ENCODE results near the gene LINS1.

LINS1 gene, protein sequence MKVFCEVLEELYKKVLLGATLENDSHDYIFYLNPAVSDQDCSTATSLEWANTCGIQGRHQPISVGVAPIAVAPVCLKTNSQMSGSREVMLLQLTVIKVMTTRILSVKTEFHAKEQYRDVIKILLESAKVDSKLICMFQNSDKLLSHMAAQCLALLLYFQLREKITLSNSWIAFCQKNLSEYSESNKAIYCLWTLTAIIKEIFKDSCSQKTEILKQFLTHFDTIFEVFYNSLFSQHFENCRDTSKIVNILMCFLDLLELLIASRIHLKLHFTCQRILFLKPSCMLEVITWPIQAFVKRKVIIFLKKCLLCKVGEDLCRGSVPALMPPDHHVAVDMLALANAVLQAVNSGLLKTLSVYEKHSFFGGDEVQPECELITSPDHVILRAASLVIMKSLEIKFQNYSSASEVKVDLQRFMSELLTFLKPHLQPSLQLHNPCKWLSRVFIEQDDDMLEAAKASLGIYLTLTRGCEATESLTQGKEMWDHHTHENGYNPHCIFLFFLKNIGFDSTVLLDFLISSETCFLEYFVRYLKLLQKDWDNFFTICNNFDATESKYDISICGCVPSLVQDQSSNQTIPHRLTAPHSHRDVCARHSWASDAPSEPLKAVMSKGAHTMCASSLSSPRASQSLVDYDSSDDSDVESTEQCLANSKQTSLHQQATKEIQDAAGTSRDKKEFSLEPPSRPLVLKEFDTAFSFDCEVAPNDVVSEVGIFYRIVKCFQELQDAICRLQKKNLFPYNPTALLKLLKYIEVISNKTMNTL

DNA sequence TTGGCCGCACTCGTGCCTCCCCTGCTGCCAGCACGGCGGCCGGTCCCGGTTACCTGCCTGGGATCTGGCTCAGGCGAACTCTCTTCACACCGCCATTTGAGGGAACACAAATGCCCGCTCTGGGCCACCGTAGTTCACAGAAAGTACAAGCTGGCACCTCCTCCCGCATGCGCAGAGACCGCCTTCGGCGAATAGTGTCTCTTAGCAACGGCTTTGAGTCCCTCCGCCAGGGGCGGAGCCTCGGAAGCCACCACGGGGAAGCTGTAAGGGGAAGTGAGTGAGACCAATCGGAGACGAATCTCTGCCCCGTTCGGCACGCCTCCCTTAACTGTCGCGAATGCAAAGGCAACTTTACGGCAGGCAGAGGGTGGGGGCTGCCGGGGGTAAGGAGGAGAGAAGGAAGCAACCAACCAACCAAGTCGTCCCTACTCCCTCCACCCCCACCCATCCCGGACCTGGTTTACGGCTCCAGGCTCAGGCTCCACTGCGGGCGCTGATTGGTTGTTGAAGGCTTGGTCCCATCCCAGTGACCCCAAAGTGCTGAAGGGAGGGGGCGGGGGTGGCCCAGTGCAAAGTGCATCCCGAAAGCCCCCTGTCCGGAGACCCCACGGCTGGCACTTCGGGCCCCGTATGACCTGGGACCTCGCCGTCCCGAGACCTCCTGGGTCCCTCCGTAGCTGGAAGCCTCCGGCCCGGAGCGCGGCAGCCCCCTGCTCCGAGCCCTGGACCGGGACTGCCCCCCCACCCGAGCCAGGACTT, at the start of gene LINS1, which contains the start of gene ASB7:
Gene LINS1, minus strand, starts transcription at position 121 of the 759 bp plus-strand sequence. CDS start 21,342 bp downstream, outside the sequence.
Gene ASB7, plus strand, starts transcription at position 526 of the 759 bp plus-strand sequence. CDS start 9,628 bp downstream, outside the sequence.
- DNase-seq (ENCODE audit: low read depth in 1 of 2, low spot score in 1 of 2), result peak; percentile 99

DNA sequence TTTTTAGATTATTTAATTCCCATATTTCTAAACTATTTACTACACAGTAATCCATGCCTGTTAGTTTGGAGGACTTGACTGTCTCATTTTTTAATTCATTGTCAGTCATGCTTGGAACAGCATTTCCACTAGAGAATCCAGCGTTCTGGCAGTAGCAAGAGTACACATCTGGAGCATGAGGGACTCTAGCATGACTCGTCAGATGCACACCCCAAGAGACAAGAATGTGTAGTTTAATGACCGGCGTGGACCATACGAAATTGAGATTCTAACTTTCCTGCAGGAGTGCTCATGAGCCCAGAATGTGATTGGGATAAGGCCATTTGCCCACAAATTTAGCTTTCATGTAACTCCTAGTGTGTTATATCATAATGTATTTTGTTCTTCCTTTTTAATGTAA, 49.3 kb upstream of the LINS1 start:
- DNase-seq (ENCODE audit: low read depth in 1 of 2, low spot score in 1 of 2), result no peak

DNA sequence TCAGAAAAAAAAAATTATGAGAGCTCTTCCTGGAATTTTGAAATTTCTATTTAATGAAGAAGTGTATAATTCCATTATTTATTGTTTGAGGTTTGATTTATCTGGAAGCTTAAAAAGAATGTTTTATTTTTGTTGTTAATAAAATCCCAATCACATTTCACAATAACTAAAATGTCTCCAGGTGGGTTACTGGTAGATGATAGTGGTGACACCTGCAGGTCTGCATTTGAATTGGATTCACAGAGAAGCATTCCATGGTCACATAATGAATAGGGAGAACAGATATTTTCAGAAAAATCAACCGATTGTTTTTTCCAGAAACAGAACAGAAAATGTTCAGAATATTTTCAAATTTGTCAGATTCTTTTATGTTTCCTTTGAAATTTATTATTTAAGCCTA, 48.7 kb upstream of the LINS1 start:
- DNase-seq (ENCODE audit: low read depth in 1 of 2, low spot score in 1 of 2), result no peak

DNA sequence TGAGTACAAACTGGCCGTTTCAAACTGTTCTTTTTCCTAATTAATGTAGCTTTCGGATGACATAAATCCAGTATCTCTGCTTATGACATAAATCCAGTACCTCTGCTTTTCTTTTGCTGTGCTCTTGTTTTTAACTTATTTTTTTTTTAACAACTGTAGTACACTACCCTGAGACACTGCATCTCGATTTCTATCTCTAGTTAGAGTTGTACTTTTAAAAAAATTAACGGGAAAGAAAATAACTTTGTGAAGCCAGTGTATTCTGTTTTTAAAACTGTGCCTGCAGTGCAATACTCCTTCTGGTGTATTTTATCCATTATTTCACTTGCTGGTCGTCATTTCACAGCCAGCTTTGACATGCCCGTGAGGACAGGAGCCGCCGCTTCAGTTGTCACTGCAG, 47.0 kb upstream of the LINS1 start:
- no peak for DNase-seq (ENCODE audit: low read depth in 1 of 2, low spot score in 1 of 2)

DNA sequence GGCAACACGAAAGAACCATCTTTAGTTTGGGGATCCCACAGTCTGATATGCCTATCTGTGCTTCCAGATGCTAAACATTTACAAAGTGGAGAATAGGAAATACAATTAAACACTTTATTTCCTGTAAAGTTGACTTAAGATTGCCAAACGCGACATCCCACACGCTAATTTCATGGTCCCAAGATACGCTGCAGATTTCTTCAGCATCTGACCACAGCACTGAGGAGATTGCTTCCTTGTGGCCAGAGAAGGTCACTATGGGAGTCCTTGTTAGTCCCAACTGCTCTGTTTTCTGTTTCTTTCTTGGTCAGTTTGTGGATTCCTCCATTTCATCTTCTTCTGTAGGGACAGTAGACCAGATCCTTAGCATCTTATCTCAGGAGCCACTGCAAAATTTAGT, 43.7 kb upstream of the LINS1 start:
- DNase-seq (ENCODE audit: low read depth in 1 of 2, low spot score in 1 of 2), result no peak

DNA sequence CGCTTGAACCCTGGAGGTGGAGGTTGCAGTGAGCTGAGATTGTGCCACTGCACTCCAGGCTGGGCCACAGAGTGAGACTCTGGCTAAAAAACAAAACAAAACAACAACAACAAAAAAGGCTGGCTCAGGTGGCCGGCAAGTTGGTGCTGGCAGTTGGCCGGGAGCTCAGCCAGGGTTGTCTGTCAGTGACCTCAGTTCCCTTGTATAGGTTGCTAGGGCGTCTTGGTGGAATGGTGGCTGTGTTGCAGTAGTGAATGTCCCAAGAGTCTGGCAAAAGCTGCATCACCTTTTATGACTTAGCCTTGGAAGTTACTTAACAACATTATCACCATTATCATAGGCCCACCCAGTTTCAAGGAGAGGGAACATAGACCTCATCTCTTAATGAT, 41.0 kb upstream of the LINS1 start:
- DNase-seq (ENCODE audit: low read depth in 1 of 2, low spot score in 1 of 2), result no peak

DNA sequence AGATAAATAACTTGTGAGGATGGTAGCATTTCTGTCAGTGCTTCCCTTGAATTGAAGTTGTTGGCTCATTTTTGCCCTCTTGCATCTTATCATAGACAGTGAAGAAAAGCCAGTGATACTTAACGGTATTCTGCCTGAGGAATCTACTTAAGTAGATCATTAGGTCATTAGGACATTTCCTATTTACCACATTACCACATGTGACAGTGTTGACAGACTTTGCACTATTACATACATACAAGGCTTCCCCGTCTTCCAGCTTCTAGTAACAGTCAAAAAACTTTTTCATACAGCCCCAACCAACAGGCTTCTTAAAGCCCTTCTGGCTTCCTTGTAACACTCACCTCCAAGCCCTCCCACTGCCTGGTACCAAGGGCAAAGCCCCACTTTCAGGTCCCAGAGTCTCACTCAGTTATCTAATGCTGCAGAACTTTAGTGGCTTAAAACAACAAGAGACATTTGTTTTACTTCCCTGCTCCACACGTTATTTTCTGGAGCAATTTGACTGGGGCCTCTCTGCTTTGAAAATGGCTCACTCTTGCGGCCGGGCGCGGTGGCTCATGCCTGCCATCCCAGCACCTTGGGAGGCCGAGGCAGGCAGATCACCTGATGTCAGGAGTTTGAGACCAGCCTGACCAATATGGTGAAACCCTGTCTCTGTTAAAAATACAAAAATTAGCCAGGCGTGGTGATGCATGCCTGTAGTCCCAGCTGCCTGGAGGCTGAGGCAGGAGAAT, 40.4 kb upstream of the LINS1 start:
- DNase-seq (ENCODE audit: low read depth in 1 of 2, low spot score in 1 of 2), result no peak

DNA sequence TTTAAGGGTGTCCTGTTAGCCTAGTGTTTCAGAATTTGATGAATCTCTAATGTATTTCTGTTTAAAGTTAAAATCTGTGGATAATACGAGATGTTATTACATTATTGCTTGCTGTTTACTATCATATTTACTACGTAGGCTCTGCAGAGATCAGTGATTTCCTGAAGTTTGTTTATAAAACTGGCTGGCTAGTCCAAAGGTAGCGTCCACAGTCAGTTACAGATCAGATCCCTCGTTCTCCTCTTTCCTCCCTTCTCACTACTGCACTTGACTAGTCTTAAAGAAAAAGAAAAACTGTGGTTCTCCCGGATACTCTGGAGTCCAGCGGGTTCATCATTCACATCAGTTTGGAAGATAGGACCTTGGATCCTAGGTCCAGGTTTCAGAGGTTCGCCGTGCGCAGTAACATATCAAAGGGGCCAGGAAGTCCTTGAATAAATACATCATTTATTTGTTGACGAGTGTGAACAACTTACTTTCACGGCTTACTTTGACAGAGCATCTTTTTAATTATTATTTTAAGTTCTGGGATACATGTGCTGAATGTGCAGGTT, 36.3 kb upstream of the LINS1 start:
- DNase-seq (ENCODE audit: low read depth in 1 of 2, low spot score in 1 of 2), result no peak

DNA sequence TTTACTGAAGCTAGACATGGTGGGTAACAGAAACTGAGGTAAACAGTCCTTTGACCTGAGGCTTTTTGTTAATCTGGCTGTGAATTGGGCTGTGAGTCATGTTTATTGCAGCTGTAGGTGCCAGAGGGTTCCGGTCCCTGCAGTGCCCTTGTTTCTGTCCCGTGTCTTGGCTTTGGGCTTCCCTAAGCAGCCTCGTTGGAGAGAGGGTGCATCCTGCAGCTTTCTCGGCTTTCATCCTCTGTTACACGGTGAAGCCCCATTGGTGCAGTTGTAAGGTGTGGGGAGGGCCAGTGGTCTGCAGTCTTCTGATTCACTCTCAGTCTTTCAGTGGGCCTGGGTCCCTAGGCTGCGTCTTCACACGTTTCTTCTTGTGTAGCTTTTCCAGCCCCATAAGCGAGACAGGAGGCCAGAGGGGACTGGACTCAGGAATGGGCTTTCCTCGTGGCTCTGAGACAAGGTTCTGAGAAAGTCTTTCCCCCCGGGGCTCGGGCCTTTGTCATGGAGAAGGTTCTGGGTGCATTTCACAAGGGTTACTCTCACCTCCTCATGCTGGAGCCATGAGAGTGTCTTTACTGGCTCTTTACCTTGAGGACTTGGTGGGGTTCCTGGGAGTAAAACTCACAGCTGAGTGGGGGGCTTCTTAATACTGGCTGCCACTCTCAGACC, 33.6 kb upstream of the LINS1 start:
- no peak for DNase-seq (ENCODE audit: low read depth in 1 of 2, low spot score in 1 of 2)

DNA sequence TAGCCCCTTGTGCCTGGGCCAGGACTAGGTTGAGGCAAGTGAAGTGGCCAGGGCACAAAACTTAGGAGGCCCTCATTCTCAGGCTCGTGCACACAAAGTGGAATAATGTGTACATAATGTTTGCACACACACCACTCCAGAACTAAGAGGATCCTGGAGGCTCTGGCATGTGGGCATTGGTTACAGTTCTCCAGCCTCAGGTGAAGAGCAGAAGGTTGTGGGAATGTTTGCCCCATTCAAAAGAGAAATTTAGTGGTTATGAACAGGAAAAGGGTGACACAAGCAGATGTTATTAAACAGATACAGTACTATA, 31.7 kb upstream of the LINS1 start:
- no peak for DNase-seq (ENCODE audit: low read depth in 1 of 2, low spot score in 1 of 2)

DNA sequence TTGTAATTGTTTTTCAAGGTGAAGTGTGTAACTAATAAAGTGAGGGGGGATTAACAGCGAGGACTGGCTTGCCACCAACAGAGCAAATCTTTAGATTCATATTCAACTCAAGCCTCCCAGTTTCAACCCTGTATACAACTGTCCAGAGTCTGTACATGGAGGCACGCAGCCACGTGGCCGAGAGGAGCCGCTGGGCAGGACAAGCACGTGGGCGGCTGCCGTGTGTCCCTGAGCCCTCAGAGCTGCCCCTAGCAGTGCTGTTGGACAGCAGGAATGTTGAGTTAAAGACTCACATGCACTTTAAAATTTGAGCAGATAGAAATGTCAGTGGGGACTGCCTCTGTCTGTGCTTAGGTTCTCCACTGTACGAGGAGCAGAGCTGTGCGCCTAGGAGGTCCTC, 29.8 kb upstream of the LINS1 start:
- no peak for DNase-seq (ENCODE audit: low read depth in 1 of 2, low spot score in 1 of 2)

DNA sequence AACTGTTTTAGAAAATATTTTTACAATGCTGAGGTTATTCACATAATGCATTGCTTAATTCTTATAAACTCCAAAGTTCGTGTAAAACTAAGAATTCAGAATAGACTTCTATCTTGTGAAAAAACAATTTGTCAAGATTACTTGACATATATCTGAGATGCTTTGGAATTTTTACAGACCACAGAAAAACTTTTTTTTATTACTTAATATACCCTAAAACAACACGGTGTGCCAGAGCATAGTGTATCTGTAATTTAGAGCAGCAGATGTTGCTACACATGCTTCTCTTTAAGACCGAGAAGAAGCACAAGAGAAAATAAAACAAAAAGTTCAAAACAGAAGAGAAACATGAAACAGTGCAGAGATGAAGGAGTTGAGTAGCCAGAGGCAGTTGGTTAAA, 26.8 kb upstream of the LINS1 start:
- no peak for DNase-seq (ENCODE audit: low read depth in 1 of 2, low spot score in 1 of 2)

DNA sequence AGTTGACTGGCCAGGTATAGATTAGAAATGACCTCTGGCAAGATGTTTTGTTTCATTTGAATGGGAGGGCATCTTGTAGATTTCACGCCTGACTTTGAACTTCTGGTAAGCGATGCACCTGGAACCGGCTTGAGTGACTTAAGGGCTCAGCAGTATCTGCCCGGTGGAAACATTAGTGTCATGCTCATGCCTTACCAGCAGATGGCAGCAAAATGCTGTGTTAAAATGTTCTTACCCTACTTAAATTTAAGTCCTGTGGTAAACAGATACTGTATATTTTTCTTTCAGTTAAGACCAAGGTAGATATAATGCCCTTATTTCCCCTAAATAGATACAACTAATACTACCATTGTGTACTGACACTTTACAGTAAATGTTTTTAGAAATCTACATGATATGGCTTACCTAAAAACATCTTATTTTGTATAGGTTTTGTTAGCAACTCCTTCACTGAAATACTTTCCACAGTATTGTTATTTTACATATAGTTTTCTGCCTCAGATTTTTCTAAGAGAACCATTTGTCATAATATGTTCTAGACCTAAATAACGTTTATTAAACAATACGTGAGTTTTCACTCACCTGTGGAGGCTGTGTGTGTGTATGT, 25.9 kb upstream of the LINS1 start:
- peak; percentile 20 to 33 for DNase-seq (ENCODE audit: low read depth in 1 of 2, low spot score in 1 of 2)

DNA sequence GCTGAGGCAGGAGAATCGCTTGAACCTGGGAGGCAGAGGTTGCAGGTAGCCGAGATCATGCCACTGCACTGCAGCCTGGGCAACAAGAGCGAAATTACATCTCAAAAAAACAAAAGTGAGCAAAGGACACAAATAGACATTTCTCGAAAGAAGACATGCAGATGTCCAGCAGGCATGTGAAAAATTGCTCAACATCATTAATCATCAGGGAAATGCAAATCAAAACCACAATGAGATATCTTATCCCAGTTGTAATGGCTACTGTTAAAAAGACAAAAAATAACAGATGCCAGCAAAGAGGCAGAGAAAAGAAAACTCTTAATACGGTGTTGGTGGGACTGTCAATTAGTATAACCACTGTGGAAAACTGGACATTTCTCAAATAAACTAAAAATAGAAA, 21.3 kb upstream of the LINS1 start:
- no peak for DNase-seq (ENCODE audit: low read depth in 1 of 2, low spot score in 1 of 2)

DNA sequence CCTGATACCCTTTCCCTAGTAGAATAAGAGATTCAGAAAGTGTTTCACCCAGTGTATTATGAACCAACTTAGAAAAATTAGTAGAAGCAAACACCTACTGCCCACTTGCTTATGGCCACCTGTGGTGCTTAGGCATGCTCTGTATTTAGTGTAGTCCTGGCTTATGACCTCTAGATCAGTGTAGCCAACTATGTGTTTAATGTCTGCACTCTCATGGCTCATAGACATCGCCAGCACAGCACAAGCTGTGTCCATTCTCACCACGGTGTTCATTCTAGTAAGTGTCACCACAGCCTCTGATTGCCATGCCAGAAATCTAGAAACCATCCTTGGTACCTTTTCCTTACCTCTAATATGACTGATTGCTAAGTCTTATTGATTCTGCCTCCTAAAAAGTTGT, 14.7 kb upstream of the LINS1 start:
- DNase-seq (ENCODE audit: low read depth in 1 of 2, low spot score in 1 of 2), result no peak

DNA sequence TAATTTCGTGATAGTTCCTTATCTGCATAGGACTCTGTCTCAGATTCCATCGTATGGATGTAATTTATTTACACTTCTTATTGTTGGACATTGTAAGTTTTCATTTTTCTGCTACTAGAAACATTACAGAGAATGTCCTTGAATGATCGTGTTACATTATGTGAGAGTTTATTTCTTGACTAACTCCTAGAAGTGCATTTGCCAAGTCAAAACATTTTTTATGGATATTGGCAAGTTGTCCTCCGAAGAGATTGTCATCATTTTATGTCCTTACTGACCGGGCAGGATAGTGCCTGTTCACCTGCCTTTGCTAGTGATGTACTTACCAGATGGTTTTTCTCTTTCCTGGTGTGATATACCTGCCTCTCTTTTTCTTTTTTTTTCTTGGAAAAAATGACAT, 13.8 kb upstream of the LINS1 start:
- no peak for DNase-seq (ENCODE audit: low read depth in 1 of 2, low spot score in 1 of 2)

DNA sequence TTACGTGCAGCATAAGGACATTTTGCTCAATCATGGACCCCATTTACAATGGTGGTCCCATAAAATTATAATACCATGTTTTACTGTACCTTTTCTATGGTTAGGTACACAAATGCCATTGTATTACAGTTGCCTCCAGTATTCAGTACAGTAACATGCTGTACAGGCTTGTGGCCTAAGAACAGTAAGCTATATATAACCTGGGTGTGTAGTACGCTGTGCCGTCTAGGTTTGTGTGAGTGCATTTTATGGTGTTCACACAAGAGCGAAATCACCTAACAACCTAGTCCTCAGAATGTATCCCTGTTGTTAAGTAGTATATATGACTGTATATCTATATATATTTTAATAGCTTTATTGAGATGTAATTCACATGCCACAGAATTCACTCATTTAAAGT, 12.9 kb upstream of the LINS1 start:
- no peak for DNase-seq (ENCODE audit: low read depth in 1 of 2, low spot score in 1 of 2)

DNA sequence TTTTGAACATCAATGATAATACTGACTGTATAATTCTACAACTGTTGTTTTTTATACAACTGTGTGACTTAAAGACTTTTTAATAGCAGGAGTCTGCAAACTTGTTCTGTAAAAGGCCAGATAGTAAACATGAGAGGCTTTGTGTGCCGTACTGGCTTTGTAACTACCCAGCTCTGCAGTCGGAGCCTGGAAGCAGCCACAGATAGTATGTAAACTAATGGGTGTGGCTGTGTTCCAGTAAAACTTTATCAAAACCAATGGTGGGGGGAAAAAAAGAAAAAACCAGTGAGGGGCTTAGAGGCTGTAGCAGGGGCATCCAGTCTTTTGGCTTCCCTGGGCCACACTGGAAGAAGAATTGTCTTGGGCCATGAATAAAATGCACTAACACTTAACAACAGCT, 12.4 kb upstream of the LINS1 start:
- DNase-seq (ENCODE audit: low read depth in 1 of 2, low spot score in 1 of 2), result no peak

DNA sequence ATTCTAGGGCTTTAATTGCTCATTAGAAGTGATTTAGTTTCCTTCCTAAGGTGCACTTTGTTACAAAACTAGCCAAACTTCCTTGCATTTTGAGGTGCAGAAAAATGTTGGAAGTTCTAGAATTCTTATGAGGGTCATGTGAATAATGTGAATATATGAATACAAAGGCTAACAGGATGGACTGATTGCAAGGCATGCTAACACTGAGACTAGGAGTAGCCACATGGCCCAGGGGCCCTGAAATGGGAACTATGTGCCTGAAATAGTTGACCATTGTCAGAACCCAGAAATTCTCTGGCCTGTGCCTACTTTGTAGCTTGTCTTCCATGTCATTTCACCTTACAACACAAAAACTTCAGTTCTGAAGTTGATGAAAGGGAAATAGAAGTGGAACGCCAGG, 11.2 kb upstream of the LINS1 start:
- DNase-seq (ENCODE audit: low read depth in 1 of 2, low spot score in 1 of 2), result no peak

DNA sequence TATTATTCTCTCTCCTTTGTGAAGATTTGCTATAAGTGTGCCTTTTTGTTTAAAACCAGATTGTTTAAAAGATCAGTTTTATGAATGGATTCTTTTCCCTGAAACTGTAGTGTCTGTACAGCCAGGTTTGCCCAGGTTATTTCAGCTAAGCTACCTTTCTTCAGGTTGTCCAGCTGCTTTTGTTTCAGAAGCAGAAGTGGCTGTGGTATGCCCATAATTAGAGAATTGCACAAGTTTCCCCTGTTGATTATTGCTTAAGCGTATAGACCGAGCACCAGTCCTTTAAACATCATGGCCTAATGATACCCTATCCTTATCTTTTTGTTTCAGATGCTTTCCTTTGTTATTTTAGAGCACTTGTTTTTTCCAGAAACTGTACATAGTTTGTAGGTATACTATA, 10.6 kb upstream of the LINS1 start:
- DNase-seq (ENCODE audit: low read depth in 1 of 2, low spot score in 1 of 2), result no peak

All from activated T-helper 1 cell treated with anti-CD3 and anti-CD28 coated beads, Interleukin-2, amount 50 U/mL, for 16 hours (primary cell).